Stimulated activated CD4-positive, alpha-beta T cell treated with anti-CD3 and anti-CD28 coated beads, Interleukin-15, amount 100 ng/mL, for 1 hour (primary cell): ENCODE data around the gene RBM18.

Source experiments
- DNase-seq, 2 donors: peaks; one replicate each; pipeline ENCODE4 v3.0.0-alpha.2; 2020; ENCODE audit warnings: low read depth in 1 of 2, low spot score in 1 of 2

Gene RBM18

GRCh38 chr9:122223435-122223834 lies 41.2 kb downstream of the RBM18 start:
- no peak for DNase-seq

GRCh38 chr9:122222791-122223190 lies 41.8 kb downstream of the RBM18 start:
- DNase-seq = no peak

GRCh38 chr9:122221183-122221811 lies 43.3 kb downstream of the RBM18 start:
- DNase-seq = no peak

- no peak for DNase-seq
Measured at GRCh38 chr9:122220673-122221182, 43.9 kb downstream of the RBM18 start.

GRCh38 chr9:122219856-122220672 lies 44.6 kb downstream of the RBM18 start:
- DNase-seq = no peak

GRCh38 chr9:122218935-122219855 lies 45.4 kb downstream of the RBM18 start:
- DNase-seq = no peak

GRCh38 chr9:122218071-122218934 lies 46.3 kb downstream of the RBM18 start:
- DNase-seq = no peak

GRCh38 chr9:122217640-122218039 lies 47.0 kb downstream of the RBM18 start:
- no peak for DNase-seq

- DNase-seq = no peak
Measured at GRCh38 chr9:122216798-122217418, 47.7 kb downstream of the RBM18 start.

- no peak for DNase-seq
Measured at GRCh38 chr9:122216138-122216797, 48.4 kb downstream of the RBM18 start.

- DNase-seq = no peak
Measured at GRCh38 chr9:122215663-122216062, 49.0 kb downstream of the RBM18 start.

GRCh38 chr9:122214507-122214906 lies 50.1 kb downstream of the RBM18 start:
- no peak for DNase-seq

GRCh38 chr9:122213589-122214413 lies 50.8 kb downstream of the RBM18 start:
- peak; percentile 7 to 32 for DNase-seq

GRCh38 chr9:122213102-122213588 lies 51.5 kb downstream of the RBM18 start:
- no peak for DNase-seq

- no peak for DNase-seq
Measured at GRCh38 chr9:122212473-122213004, 52.1 kb downstream of the RBM18 start.

- DNase-seq = no peak
Measured at GRCh38 chr9:122209451-122209850, 55.2 kb downstream of the RBM18 start.

GRCh38 chr9:122207096-122207495 lies 57.5 kb downstream of the RBM18 start:
- no peak for DNase-seq
